Measurements from ENCODE around the gene AGBL4. TPM values are rescaled to one million over a fixed set of nuclear protein-coding genes. Genes with fewer than 3 reads are reported as not detected.

The AGBL4 gene
- total RNA-seq, 1 experiment from 2014 or later: not detected

- intact Hi-C loops (cut with micrococcal nuclease): no loop called here
- no peaks in the 10 kb centered on the region for H3K27me3 ChIP-seq (ENCODE audit: insufficient read depth, low read length)
- H3K9ac ChIP-seq (ENCODE audit: low read length): no peak overlapping the region
- H3K4me2 ChIP-seq (ENCODE audit: low read length): no peak overlapping the region
- H3K36me3 ChIP-seq (ENCODE audit: control insufficient read depth in 1 of 2, insufficient read depth in 2 of 2, low read length in 2 of 2): no peaks in the 10 kb centered on the region
- DNase-seq (ENCODE audit: low read depth, low spot score): no peak
- no peak for ATAC-seq
- H3K4me3 ChIP-seq (replicated peaks in 1 of 2; ENCODE audit: low read depth in 1 of 2, low read length in 2 of 2): no peak overlapping the region
- H4K20me1 ChIP-seq (ENCODE audit: insufficient read depth): no peaks in the 10 kb centered on the region
- H3K27ac ChIP-seq (ENCODE audit: low read depth, low read length): no peak overlapping the region
- ChIA-PET POLR2A (no interaction called here), RAD21 (ENCODE audit: low non-redundant PET in 1 of 2, low total read pairs in 2 of 2, uncharacterized antibody in 2 of 2, unreplicated experiment in 2 of 2) (no interaction called here), CTCF (no interaction called here)
- H3K79me2 ChIP-seq (ENCODE audit: insufficient read depth, low read length): no peaks in the 10 kb centered on the region
- no peaks in the 10 kb centered on the region for H3K4me1 ChIP-seq (ENCODE audit: control insufficient read depth in 1 of 2, insufficient read depth in 2 of 2, low read length in 2 of 2)
- no peak overlapping the region for H2AFZ ChIP-seq (ENCODE audit: low read depth, low read length, poor library complexity, severe bottlenecking)
- no peaks in the 10 kb centered on the region for H3K9me2 ChIP-seq (ENCODE audit: insufficient read depth)
- BruUV-seq (replicated peaks): no TSS peak
- H3K9me3 ChIP-seq (ENCODE audit: control insufficient read depth in 1 of 2, insufficient read depth in 1 of 2, low read depth in 1 of 2, low read length in 2 of 2): peaks cover 0 to 3% of the 10 kb centered on the region in 2 experiments; a peak in 1 of 4 replicates
- TF ChIP-seq FOSL1 (IDR thresholded peaks at IDR 0.05; ENCODE audit: low read depth) (no peak), CEBPB (IDR thresholded peaks at IDR 0.05; ENCODE audit: low read depth) (no peak), YY1 (IDR thresholded peaks at IDR 0.05; ENCODE audit: extremely low read depth, insufficient replicate concordance, low read depth, low read length) (no peak), TCF7L2 (IDR thresholded peaks at IDR 0.05; ENCODE audit: borderline replicate concordance, extremely low read depth, insufficient read depth, insufficient read length) (no peak), EGR1 (IDR thresholded peaks at IDR 0.05; ENCODE audit: low read depth) (no peak), ATF3 (IDR thresholded peaks at IDR 0.05) (no peak), ZBTB33 (IDR thresholded peaks at IDR 0.05; ENCODE audit: extremely low read depth, insufficient replicate concordance, low read length) (no peak), REST (IDR thresholded peaks at IDR 0.05; ENCODE audit: low read depth) (no peak), SRF (IDR thresholded peaks at IDR 0.05; ENCODE audit: low read depth) (no peak), EZH2 (IDR thresholded peaks at IDR 0.05) (no peak), SIN3A (IDR thresholded peaks at IDR 0.05; ENCODE audit: low read depth) (no peak), POLR2A (IDR thresholded peaks at IDR 0.05; ENCODE audit: borderline replicate concordance, extremely low read depth, insufficient read depth, insufficient read length) (no peak), ELF1 (IDR thresholded peaks at IDR 0.05; ENCODE audit: borderline replicate concordance, low read depth) (no peak), RAD21 (IDR thresholded peaks at IDR 0.05; ENCODE audit: low read depth) (no peak), SP1 (IDR thresholded peaks at IDR 0.05; ENCODE audit: low read depth) (no peak)
These were observed 1165.4 kb downstream of the AGBL4 start for GRCh38 chr1:48858200-48858920.

Data from HCT116 (cell line).